ENCODE data around the gene PSMG3.

DNA sequence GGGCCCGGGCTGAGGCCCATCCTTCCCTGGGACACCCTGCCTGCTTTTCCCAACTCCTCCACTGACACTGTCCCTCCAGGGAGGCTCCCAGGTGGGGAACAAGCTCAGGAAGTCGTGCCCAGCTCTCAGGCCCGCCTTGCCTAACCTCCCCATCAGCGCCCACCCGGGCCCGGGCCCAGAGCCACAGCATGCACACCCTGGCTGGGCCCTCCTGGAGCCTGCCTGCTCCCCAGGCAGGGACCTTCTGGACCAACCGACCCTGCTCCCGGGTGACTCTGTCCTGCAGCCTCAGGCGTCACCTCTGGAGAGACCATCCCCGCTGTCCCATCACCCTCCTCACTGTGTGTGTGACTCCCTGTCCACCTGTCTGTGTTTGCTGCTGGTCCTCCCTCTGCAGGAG is 12.1 kb downstream of the PSMG3 start:
- no peak for TF ChIP-seq EZH2 (IDR thresholded peaks at IDR 0.05; ENCODE audit: low read depth, unreplicated experiment)
- TF ChIP-seq, protein P1, sequence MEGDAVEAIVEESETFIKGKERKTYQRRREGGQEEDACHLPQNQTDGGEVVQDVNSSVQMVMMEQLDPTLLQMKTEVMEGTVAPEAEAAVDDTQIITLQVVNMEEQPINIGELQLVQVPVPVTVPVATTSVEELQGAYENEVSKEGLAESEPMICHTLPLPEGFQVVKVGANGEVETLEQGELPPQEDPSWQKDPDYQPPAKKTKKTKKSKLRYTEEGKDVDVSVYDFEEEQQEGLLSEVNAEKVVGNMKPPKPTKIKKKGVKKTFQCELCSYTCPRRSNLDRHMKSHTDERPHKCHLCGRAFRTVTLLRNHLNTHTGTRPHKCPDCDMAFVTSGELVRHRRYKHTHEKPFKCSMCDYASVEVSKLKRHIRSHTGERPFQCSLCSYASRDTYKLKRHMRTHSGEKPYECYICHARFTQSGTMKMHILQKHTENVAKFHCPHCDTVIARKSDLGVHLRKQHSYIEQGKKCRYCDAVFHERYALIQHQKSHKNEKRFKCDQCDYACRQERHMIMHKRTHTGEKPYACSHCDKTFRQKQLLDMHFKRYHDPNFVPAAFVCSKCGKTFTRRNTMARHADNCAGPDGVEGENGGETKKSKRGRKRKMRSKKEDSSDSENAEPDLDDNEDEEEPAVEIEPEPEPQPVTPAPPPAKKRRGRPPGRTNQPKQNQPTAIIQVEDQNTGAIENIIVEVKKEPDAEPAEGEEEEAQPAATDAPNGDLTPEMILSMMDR (conservative IDR thresholded peaks at IDR 0.05; ENCODE audit: low read depth in 2 of 2) = no peak
- no peak for TF ChIP-seq EZH2phosphoT487 (IDR thresholded peaks at IDR 0.05; ENCODE audit: unreplicated experiment)
- TF ChIP-seq REST (IDR thresholded peaks at IDR 0.05; ENCODE audit: unreplicated experiment) = no peak
- no peak for TF ChIP-seq ZNF114 (CRISPR knock-in tag; IDR thresholded peaks at IDR 0.05)
- no peak for TF ChIP-seq JUNB (IDR thresholded peaks at IDR 0.05; ENCODE audit: unreplicated experiment)
- no peak for TF ChIP-seq POLR2AphosphoS5 (IDR thresholded peaks at IDR 0.05; ENCODE audit: low read depth)
- TF ChIP-seq CREB1 (CRISPR knock-in tag; IDR thresholded peaks at IDR 0.05; ENCODE audit: low read depth) = no peak
- TF ChIP-seq ETS1 (IDR thresholded peaks at IDR 0.05) = no peak
- no peak for TF ChIP-seq STAT1 (IDR thresholded peaks at IDR 0.05; ENCODE audit: unreplicated experiment)
- TF ChIP-seq ZNF331 (CRISPR knock-in tag; IDR thresholded peaks at IDR 0.05; ENCODE audit: low read depth) = no peak
- TF ChIP-seq, protein P2, sequence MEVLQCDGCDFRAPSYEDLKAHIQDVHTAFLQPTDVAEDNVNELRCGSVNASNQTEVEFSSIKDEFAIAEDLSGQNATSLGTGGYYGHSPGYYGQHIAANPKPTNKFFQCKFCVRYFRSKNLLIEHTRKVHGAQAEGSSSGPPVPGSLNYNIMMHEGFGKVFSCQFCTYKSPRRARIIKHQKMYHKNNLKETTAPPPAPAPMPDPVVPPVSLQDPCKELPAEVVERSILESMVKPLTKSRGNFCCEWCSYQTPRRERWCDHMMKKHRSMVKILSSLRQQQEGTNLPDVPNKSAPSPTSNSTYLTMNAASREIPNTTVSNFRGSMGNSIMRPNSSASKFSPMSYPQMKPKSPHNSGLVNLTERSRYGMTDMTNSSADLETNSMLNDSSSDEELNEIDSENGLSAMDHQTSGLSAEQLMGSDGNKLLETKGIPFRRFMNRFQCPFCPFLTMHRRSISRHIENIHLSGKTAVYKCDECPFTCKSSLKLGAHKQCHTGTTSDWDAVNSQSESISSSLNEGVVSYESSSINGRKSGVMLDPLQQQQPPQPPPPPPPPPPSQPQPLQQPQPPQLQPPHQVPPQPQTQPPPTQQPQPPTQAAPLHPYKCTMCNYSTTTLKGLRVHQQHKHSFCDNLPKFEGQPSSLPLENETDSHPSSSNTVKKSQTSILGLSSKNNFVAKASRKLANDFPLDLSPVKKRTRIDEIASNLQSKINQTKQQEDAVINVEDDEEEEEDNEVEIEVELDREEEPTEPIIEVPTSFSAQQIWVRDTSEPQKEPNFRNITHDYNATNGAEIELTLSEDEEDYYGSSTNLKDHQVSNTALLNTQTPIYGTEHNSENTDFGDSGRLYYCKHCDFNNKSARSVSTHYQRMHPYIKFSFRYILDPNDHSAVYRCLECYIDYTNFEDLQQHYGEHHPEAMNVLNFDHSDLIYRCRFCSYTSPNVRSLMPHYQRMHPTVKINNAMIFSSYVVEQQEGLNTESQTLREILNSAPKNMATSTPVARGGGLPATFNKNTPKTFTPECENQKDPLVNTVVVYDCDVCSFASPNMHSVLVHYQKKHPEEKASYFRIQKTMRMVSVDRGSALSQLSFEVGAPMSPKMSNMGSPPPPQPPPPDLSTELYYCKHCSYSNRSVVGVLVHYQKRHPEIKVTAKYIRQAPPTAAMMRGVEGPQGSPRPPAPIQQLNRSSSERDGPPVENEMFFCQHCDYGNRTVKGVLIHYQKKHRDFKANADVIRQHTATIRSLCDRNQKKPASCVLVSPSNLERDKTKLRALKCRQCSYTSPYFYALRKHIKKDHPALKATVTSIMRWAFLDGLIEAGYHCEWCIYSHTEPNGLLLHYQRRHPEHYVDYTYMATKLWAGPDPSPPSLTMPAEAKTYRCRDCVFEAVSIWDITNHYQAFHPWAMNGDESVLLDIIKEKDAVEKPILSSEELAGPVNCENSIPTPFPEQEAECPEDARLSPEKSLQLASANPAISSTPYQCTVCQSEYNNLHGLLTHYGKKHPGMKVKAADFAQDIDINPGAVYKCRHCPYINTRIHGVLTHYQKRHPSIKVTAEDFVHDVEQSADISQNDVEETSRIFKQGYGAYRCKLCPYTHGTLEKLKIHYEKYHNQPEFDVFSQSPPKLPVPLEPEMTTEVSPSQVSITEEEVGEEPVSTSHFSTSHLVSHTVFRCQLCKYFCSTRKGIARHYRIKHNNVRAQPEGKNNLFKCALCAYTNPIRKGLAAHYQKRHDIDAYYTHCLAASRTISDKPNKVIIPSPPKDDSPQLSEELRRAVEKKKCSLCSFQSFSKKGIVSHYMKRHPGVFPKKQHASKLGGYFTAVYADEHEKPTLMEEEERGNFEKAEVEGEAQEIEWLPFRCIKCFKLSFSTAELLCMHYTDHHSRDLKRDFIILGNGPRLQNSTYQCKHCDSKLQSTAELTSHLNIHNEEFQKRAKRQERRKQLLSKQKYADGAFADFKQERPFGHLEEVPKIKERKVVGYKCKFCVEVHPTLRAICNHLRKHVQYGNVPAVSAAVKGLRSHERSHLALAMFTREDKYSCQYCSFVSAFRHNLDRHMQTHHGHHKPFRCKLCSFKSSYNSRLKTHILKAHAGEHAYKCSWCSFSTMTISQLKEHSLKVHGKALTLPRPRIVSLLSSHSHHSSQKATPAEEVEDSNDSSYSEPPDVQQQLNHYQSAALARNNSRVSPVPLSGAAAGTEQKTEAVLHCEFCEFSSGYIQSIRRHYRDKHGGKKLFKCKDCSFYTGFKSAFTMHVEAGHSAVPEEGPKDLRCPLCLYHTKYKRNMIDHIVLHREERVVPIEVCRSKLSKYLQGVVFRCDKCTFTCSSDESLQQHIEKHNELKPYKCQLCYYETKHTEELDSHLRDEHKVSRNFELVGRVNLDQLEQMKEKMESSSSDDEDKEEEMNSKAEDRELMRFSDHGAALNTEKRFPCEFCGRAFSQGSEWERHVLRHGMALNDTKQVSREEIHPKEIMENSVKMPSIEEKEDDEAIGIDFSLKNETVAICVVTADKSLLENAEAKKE (CRISPR knock-in tag; IDR thresholded peaks at IDR 0.05) = no peak
